ENCODE results near the gene HTR3E. TPM values are rescaled to one million over a fixed set of nuclear protein-coding genes. Genes with fewer than 3 reads are reported as not detected.

HTR3E gene
- total RNA-seq, 1 experiment from 2014 or later = not detected

- no peak within 1 kb of the TSS for H2BK12ac ChIP-seq (ENCODE audit: insufficient read length, low read depth, low read length)
- no peak within 1 kb of the TSS for H3K18ac ChIP-seq (ENCODE audit: insufficient read length, low read depth, low read length)
- peak; percentile 36; the same call in 2 of the 3 replicates for TF ChIP-seq CTCF (conservative IDR thresholded peaks at IDR 0.05)
- no peaks in the 10 kb centered on the region for H3K4me1 ChIP-seq (ENCODE audit: insufficient read depth, low read length)
- no peaks in the 10 kb centered on the region; the same call in 1 of the 2 replicates for H3K27me3 Mint-ChIP-seq (ENCODE audit: low read depth)
- peak; percentile 91 for DNase-seq
- peaks cover 13% of the 10 kb centered on the region for H3K23me2 ChIP-seq (ENCODE audit: insufficient read length, low read depth, low read length, poor library complexity, severe bottlenecking)
- H2BK15ac ChIP-seq (ENCODE audit: low read depth, low read length) = no peak within 1 kb of the TSS
- no peak within 1 kb of the TSS for H2AK5ac ChIP-seq (ENCODE audit: insufficient read length, low read length)
- no peak within 1 kb of the TSS for H2BK120ac ChIP-seq (ENCODE audit: low read depth, low read length, poor library complexity, severe bottlenecking)
- peak within 1 kb of the TSS; percentile 54; the same call in 1 of the 2 replicates for H3K14ac ChIP-seq (ENCODE audit: insufficient read depth, low read length)
- H3K9me3 Mint-ChIP-seq = no peaks in the 10 kb centered on the region
- no peaks in the 10 kb centered on the region for H3K9me3 ChIP-seq (ENCODE audit: control insufficient read depth, low read depth, low read length)
- H3K9ac ChIP-seq (ENCODE audit: extremely low read depth, insufficient read length, low read length) = peak within 1 kb of the TSS; percentile 65
- peak within 1 kb of the TSS; percentile 92 to 97 for H3K4me3 Mint-ChIP-seq
- peak within 1 kb of the TSS; percentile 82 to 95 (median 91); a peak in 6 of 7 replicates for H3K27ac Mint-ChIP-seq
- no peak within 1 kb of the TSS for H4K5ac ChIP-seq (ENCODE audit: insufficient read length, low read depth, low read length)
- no peaks in the 10 kb centered on the region for H3K27me3 ChIP-seq (ENCODE audit: insufficient read depth, low read length)
- H2BK5ac ChIP-seq (ENCODE audit: insufficient read length, low read length) = no peak within 1 kb of the TSS
- H3T11ph ChIP-seq (ENCODE audit: low read length) = no peak within 1 kb of the TSS
- H3K56ac ChIP-seq (ENCODE audit: insufficient read length, low read depth, low read length) = no peak within 1 kb of the TSS
- no peak within 1 kb of the TSS for H2AFZ ChIP-seq (ENCODE audit: low read length)
- H3K4me2 ChIP-seq (ENCODE audit: insufficient read depth, insufficient read length, low read length) = peak within 1 kb of the TSS; percentile 98
- WGBS (ENCODE audit: extremely low coverage, insufficient read length, low lambda C conversion rate) = no CpG with 5 or more reads among the region's 56 CpGs
- no peak within 1 kb of the TSS for H3K27ac ChIP-seq (ENCODE audit: insufficient read length, low read depth, low read length)
- no peak within 1 kb of the TSS for H4K8ac ChIP-seq (replicated peaks; ENCODE audit: insufficient read length, low read depth, low read length)
- no peaks in the 10 kb centered on the region for H3K79me1 ChIP-seq (ENCODE audit: insufficient read depth, low read depth, low read length, poor library complexity, severe bottlenecking)
- no peak within 1 kb of the TSS for H3K23ac ChIP-seq (ENCODE audit: insufficient read length, low read depth, low read length)
- no peaks in the 10 kb centered on the region; the same call in 1 of the 2 replicates for H3K79me2 ChIP-seq (ENCODE audit: insufficient read depth, low read length)
- H2BK20ac ChIP-seq (ENCODE audit: low read depth, low read length, poor library complexity, severe bottlenecking) = no peak within 1 kb of the TSS
- no peak within 1 kb of the TSS for H4K91ac ChIP-seq (ENCODE audit: insufficient read length, low read depth, low read length)
- H4K20me1 ChIP-seq (ENCODE audit: control insufficient read depth, insufficient read depth, insufficient read length) = no peaks in the 10 kb centered on the region
- H3K4me1 Mint-ChIP-seq = peaks cover 23 to 25% of the 10 kb centered on the region in 2 experiments
- H3K4ac ChIP-seq (ENCODE audit: low read depth, low read length) = no peak within 1 kb of the TSS
- H3K36me3 Mint-ChIP-seq (ENCODE audit: insufficient read depth in 1 of 3, low read depth in 3 of 3) = peaks cover 1 to 17% (median 12%) of the 10 kb centered on the region in 3 experiments; a peak in 6 of 7 replicates
Observed at GRCh38 chr3:184135149-184135910, 38.5 kb downstream of the HTR3E start, which contains the start of gene EIF2B5. EIF2B5 (plus strand) TSS chr3:184135358; CDS start chr3:184135386, 28 bp downstream.
